GM20000 (cell line): ENCODE measurements around the gene MTMR1.

Experiments used
- DNase-seq: peaks from one replicate; pipeline ENCODE4 v3.0.0; 2012; ENCODE audit warnings: low spot score
- TF ChIP-seq, protein P1 (sequence below): IDR thresholded peaks from 2 replicates; pipeline ENCODE4 v1.5.1; 2012; ENCODE audit warnings: mild to moderate bottlenecking, control low read depth; ENCODE audit errors: extremely low read depth, missing control alignments

Gene MTMR1

DNA sequence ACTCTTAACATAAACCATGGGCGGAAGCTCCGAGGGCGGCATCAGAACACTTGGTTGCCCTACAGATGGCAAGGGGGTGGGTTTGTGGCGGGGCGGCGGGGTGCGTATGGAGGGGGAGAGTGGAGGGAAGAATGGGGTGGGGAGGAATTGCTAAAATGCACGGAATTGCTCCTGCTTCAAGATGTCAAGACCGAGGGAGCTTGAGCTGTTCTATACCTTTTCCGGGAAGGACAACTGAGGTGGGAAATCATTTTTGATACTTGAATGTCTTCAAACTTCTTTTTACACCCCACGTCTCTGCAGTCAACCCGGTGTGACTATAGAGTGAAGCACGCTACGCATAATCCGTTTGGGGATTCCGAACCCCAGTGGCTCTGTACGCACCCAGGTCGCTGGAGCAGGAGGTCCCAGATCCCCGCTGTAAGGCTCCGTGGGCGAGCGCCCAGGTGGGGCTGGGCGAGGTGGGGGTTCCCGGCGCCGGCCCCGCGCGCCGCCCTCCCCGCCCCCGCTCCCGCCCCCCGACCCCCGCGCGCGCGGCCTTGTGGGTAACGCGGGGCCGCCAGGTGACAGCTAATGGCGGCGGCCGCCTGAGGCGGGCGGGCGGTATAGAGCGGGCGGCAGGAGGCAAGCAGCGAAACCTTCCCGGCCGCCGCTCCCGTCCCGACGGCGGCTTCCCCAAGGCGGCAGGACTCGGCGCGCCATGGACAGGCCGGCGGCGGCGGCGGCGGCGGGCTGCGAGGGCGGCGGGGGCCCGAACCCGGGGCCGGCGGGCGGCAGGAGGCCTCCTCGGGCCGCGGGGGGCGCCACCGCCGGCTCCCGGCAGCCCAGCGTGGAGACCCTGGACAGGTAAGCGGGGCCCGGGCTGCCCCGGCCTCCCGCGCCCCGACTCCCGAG lies at the start of gene MTMR1:
TSS of gene MTMR1 (plus strand) at position 566 of the 894 bp plus-strand sequence. CDS start at position 701, 135 bp downstream.
- peak; percentile 80 for DNase-seq

DNA sequence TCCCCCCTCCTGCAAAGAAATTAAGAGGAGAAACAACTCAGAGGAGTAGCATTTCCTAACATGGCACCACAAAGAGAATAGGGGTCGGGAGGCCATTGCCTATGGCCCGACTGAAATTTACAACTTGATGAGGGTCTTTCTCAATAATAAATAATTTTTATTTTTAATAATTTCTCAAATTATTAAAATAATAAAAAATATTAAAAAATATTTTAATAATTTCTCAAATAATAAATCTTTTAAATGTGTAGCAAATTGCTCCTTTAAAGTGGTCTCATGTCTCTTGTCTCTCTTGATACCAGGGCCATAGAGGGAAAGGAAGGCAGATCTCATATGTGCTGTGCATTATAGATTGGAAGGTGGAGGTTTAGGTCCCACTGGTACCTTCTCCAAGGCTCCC lies 49.2 kb upstream of the MTMR1 start:
- TF ChIP-seq, protein P1, sequence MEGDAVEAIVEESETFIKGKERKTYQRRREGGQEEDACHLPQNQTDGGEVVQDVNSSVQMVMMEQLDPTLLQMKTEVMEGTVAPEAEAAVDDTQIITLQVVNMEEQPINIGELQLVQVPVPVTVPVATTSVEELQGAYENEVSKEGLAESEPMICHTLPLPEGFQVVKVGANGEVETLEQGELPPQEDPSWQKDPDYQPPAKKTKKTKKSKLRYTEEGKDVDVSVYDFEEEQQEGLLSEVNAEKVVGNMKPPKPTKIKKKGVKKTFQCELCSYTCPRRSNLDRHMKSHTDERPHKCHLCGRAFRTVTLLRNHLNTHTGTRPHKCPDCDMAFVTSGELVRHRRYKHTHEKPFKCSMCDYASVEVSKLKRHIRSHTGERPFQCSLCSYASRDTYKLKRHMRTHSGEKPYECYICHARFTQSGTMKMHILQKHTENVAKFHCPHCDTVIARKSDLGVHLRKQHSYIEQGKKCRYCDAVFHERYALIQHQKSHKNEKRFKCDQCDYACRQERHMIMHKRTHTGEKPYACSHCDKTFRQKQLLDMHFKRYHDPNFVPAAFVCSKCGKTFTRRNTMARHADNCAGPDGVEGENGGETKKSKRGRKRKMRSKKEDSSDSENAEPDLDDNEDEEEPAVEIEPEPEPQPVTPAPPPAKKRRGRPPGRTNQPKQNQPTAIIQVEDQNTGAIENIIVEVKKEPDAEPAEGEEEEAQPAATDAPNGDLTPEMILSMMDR = no peak
- DNase-seq = no peak

More for the DNA sequence above, at the start of gene MTMR1:
- TF ChIP-seq, protein P1 = no peak

DNA sequence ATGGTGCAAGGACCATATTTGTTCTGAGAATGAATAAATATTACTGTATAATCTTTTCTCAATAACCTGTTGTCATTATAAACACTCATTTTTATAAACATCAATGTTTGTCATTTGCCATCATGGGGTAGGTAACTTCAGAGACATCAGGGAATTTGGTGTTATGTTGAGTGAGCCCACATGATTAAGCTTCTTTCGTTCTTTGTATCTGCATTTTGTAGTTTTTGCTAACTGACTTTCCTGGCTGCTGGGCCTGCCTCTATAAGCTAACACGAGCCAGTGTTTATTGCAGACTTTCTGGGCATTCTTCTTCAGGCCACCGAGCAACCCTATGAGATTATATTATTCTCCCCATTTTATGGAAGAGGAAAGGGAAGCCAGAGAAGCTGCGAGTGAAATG lies 48.8 kb upstream of the MTMR1 start:
- DNase-seq = no peak
- TF ChIP-seq, protein P1 = no peak

DNA sequence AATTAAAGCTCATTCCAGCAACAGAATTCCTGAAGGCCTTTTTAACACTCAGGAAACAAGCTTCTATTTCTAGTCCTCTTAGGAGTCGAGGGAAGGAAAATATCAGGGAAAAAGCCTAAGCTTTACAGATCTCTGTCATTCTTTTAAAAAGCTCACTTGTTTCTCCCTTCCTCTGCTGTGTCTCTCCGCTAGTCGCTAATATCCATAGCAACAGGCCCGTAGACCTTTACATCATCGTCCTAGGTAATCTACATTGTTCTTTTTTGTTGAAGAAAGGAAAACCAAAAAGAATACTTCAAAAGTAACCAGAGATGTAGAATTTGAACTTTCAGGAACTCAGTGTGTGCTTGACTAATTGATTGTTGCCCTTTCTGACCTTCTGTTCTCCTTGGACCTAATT lies 45.9 kb upstream of the MTMR1 start:
- no peak for DNase-seq
- TF ChIP-seq, protein P1 = no peak

DNA sequence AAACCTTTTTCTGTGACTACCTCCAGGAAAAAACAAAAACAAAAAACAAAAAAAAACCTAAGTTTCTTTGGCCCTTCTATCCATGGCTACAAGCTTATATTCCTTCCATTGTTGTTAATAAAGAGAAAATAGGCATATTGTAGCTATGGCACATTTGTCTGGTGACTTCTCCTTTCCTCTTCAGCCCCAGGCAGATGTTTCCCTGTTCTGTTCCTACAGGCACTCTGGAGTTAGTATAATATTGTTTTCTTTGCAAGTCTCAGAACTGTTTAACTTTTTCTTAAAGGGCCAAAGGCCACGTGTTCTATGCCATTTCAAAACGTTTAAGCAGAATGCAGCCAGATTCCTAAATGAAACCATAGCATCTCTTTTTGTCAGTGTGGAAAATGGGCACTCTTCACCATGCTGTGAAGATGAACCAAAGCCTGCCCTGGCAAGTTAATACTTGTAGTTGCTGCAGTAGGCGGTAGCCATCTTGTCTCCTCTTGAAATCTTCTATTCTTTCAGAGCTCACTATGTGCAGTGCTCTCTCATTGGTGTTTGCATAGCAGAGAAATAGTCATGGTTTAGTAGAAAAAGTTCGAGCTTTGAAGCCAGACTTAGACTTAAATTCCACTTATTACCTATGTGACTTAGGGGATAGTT lies 44.8 kb upstream of the MTMR1 start:
- TF ChIP-seq, protein P1 = no peak
- no peak for DNase-seq

DNA sequence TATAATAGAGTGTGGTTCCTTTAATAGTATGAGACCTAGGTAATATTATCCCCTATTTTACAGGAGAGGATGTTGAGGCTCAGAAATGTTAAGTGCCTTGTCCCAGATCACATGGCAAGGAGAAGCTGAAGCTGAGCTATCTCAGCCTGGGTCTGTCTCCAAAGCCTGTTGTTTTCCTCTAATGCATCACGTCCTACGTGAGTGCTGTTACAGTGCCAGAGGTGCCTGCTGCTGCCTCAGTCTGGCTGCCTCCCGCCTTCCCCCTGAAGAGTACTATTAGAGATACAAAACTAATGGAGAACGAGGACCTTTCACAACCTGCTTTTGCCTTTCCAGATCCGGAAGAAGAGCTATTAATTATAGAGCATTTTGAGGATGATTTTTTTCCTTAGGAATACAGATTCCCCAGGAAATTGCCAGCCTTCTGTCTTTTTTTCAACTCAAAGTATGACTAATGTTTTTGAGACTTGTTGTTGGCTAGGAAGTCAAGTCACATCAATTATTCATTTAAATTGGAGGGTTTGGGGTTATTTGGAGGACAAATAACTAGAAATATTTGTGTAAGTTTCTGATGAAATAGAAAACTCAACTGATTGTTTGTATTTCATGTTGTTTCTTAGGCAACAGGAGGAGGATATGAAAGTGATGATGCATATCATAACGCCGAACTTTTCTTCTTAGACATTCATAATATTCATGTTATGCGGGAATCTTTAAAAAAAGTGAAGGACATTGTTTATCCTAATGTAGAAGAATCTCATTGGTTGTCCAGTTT lies 43.9 kb upstream of the MTMR1 start:
- no peak for DNase-seq

More for the DNA sequence above, 43.9 kb upstream of the MTMR1 start:
- TF ChIP-seq, protein P1 = no peak
